Measurements from ENCODE around the gene MACROD1. TPM values are rescaled to one million over a fixed set of nuclear protein-coding genes. Genes with fewer than 3 reads are reported as not detected.

The MACROD1 gene
- total and polyA plus RNA-seq, 2 of the 13 experiments (the other 11 are each of a cell fraction or from before 2014, with no cell fraction given): 23.1 to 34.5 TPM

GRCh38 chr11:64134963-64135362 is 30.9 kb downstream of the MACROD1 start:
- no peaks in the 10 kb centered on the region for H3K9me3 ChIP-seq (ENCODE audit: low read length)
- H3K36me3 ChIP-seq (replicated peaks in 1 of 2; ENCODE audit: control insufficient read depth in 1 of 2, insufficient read depth in 2 of 2, low read length in 2 of 2): peaks cover 0 to 1% of the 10 kb centered on the region in 2 experiments; a peak in 2 of 5 replicates
- H3K79me2 ChIP-seq (ENCODE audit: insufficient read depth, low read length): no peaks in the 10 kb centered on the region
- no peaks in the 10 kb centered on the region; the same call in 1 of the 2 replicates for H4K20me1 ChIP-seq (ENCODE audit: insufficient read depth, low read length)
- in situ Hi-C loops (cut with HindIII; ENCODE audit: extremely low pct_ligation_motif_present, low pct_unique_long_range_greater_than_20kb) (no loop called here), intact Hi-C loops (cut with micrococcal nuclease; ENCODE audit: unreplicated experiment) (no loop called here)
- no peak overlapping the region for H3K9ac ChIP-seq (ENCODE audit: insufficient read depth, low read depth, low read length)
- peaks cover 40% of the 10 kb centered on the region for H3K4me1 ChIP-seq (ENCODE audit: insufficient read depth, low read length)
- H3K27ac ChIP-seq (ENCODE audit: extremely low read length, insufficient read depth, low read length): no peak overlapping the region
- H2AFZ ChIP-seq (ENCODE audit: low read length): no peak overlapping the region
- H3K4me3 ChIP-seq (replicated peaks in 1 of 3; ENCODE audit: insufficient read depth in 1 of 3, low read depth in 2 of 3, low read length in 3 of 3): no peak overlapping the region
- no peak for ATAC-seq
- POLR2A ChIA-PET: no interaction called here
- WGBS (ENCODE audit: low lambda C conversion rate): 86% methylated on average over 6 of the region's 8 CpGs
- CTCF ChIA-PET (ENCODE audit: low intra/inter-chr PET ratio, low total read pairs): no interaction called here
- no peak for TF ChIP-seq ZNF143 (CRISPR knock-in tag; IDR thresholded peaks at IDR 0.05)
- TF ChIP-seq ZFY (CRISPR knock-in tag; IDR thresholded peaks at IDR 0.05): no peak
- no peak for TF ChIP-seq SRY (CRISPR knock-in tag; IDR thresholded peaks at IDR 0.05)
- TF ChIP-seq MTF1 (CRISPR knock-in tag; IDR thresholded peaks at IDR 0.05): no peak
- no peak for TF ChIP-seq CBFB (CRISPR knock-in tag; IDR thresholded peaks at IDR 0.05)
- TF ChIP-seq RFXANK (CRISPR knock-in tag; IDR thresholded peaks at IDR 0.05): no peak
- TF ChIP-seq NFE2 (CRISPR knock-in tag; IDR thresholded peaks at IDR 0.05): no peak
- TF ChIP-seq ZNF343 (CRISPR knock-in tag; IDR thresholded peaks at IDR 0.05): no peak
- no peak for TF ChIP-seq REST (IDR thresholded peaks at IDR 0.05; ENCODE audit: borderline replicate concordance in 1 of 2, low read depth in 1 of 2, low read length in 2 of 2)
- TF ChIP-seq PPARG (CRISPR knock-in tag; conservative IDR thresholded peaks at IDR 0.05): no peak
- no peak for TF ChIP-seq ZNF136 (CRISPR knock-in tag; IDR thresholded peaks at IDR 0.05; ENCODE audit: low read depth)
- TF ChIP-seq ZFP36L2 (CRISPR knock-in tag; IDR thresholded peaks at IDR 0.05): no peak
- no peak for TF ChIP-seq ZNF790 (CRISPR knock-in tag; IDR thresholded peaks at IDR 0.05; ENCODE audit: borderline replicate concordance)
- no peak for TF ChIP-seq ZBTB8A (CRISPR knock-in tag; IDR thresholded peaks at IDR 0.05; ENCODE audit: borderline replicate concordance, low read depth)
- no peak for TF ChIP-seq MYPOP (CRISPR knock-in tag; IDR thresholded peaks at IDR 0.05)
- no peak for TF ChIP-seq ZSCAN21 (CRISPR knock-in tag; IDR thresholded peaks at IDR 0.05; ENCODE audit: borderline replicate concordance)
- no peak for TF ChIP-seq ZFP91 (CRISPR knock-in tag; IDR thresholded peaks at IDR 0.05; ENCODE audit: borderline replicate concordance)
- no peak overlapping the region for H3K4me2 ChIP-seq (ENCODE audit: low read depth, low read length)
- no peaks in the 10 kb centered on the region for H3K27me3 ChIP-seq (ENCODE audit: control insufficient read depth in 1 of 2, insufficient read depth in 2 of 2, low read length in 2 of 2)
- no TSS peak for BruUV-seq (replicated peaks)
- FAIRE-seq: no peak
- no peak for DNase-seq (ENCODE audit: low spot score)

Measured in HepG2 (cell line).